ENCODE measurements around the gene DCUN1D2. TPM values are rescaled to one million over a fixed set of nuclear protein-coding genes. Genes with fewer than 3 reads are reported as not detected.

Gene DCUN1D2
- total and polyA plus RNA-seq, 2 donors from 2014 or later, result 7.6 to 19.5 TPM

DNA sequence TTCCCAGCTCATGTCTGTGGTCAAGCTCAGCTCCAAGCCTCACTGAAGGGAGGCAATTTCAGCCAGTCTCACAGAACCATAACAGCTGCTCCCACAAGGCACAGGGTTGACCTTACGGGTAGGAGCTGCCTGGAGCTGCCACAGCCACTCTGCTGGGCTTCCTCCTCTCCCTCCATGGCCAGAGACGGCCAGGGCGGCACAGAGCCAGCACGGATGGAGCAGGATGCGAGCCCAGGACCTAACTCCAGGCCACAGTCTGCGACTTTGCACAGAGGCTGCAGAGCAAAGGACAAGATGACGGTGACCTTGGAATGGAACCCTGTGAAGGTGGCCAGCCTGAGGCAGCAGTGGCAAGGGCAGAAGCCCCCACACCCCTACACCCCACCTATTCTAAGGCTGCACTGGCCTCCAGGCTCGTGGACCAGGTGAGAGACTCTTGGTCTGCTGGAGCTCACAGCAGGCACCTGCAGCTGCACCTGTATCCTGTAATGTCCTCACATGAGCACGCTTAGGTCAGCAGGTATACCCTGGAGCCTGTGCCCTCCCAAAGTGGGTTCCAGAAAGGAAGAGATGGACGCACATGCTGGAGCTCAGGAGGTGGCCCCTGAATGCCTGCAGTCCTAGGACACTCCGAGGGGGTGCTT is 66.9 kb downstream of the DCUN1D2 start:
- H3K36me3 ChIP-seq (ENCODE audit: control insufficient read depth in 2 of 3, insufficient read depth in 3 of 3, low read length in 3 of 3), result no peaks in the 10 kb centered on the region
- H3K9ac ChIP-seq (ENCODE audit: low read length in 3 of 3), result no peak overlapping the region
- no peak overlapping the region for H3K4me3 ChIP-seq (ENCODE audit: low read length in 3 of 3)
- H3K27ac ChIP-seq (ENCODE audit: low read depth in 2 of 2, low read length in 2 of 2), result no peak overlapping the region
- FAIRE-seq (no peak), DNase-seq (no peak)
- no peaks in the 10 kb centered on the region for H3K9me3 ChIP-seq (ENCODE audit: control insufficient read depth in 2 of 3, insufficient read depth in 1 of 3, low read length in 3 of 3)
- intact Hi-C loops (cut with DNase I), result no loop called here
- H3K27me3 ChIP-seq (ENCODE audit: control insufficient read depth, insufficient read depth, low read length), result no peaks in the 10 kb centered on the region
- TF ChIP-seq, protein P1, sequence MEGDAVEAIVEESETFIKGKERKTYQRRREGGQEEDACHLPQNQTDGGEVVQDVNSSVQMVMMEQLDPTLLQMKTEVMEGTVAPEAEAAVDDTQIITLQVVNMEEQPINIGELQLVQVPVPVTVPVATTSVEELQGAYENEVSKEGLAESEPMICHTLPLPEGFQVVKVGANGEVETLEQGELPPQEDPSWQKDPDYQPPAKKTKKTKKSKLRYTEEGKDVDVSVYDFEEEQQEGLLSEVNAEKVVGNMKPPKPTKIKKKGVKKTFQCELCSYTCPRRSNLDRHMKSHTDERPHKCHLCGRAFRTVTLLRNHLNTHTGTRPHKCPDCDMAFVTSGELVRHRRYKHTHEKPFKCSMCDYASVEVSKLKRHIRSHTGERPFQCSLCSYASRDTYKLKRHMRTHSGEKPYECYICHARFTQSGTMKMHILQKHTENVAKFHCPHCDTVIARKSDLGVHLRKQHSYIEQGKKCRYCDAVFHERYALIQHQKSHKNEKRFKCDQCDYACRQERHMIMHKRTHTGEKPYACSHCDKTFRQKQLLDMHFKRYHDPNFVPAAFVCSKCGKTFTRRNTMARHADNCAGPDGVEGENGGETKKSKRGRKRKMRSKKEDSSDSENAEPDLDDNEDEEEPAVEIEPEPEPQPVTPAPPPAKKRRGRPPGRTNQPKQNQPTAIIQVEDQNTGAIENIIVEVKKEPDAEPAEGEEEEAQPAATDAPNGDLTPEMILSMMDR (IDR thresholded peaks at IDR 0.05; ENCODE audit: borderline replicate concordance, extremely low read depth, insufficient read depth), result no peak
- no peaks in the 10 kb centered on the region for H3K4me1 ChIP-seq (ENCODE audit: control insufficient read depth in 2 of 3, insufficient read depth in 2 of 3, low read depth in 1 of 3, low read length in 3 of 3)

DNA sequence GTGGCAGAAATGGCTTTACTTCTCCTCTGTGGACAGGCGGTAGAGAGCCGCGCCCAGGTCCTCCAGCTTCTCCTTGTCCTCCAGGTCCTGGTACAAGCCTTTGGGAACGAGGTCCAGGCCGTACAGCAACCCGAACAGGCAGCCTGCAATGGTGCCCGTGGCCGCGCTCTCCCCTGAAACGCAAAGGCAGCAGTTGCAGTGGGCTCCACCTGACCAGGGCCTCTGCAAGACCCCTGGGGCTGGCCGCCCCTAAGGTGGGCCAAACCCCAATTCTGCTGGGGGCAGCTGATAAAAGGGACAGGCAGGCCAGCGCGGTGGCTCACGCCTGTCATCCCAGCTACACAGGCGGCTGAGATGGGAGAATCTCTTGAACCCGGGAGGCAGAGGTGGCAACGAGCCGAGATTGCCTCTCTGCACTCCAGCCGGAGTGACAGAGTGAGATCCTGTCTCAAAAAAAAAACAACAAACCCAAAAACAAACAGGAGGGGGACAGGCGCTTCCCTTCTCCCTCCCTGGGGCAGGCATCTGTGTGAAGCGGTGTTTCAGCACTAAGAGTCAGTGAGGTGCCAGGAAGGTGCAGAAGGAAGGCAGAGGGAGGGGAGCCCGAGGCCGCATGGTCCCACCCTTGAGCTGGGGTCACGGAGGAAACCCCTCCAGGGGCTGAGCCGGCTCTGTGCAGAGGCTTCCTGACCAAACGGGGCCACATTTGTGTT is 67.5 kb downstream of the DCUN1D2 start:
- H3K4me1 ChIP-seq (ENCODE audit: control insufficient read depth in 2 of 3, insufficient read depth in 2 of 3, low read depth in 1 of 3, low read length in 3 of 3), result no peaks in the 10 kb centered on the region
- intact Hi-C loops (cut with DNase I), result no loop called here
- H3K27me3 ChIP-seq (ENCODE audit: control insufficient read depth, insufficient read depth, low read length), result no peaks in the 10 kb centered on the region
- no peak overlapping the region for H3K9ac ChIP-seq (ENCODE audit: low read length in 3 of 3)
- H3K4me3 ChIP-seq (ENCODE audit: low read length in 3 of 3), result no peak overlapping the region
- DNase-seq, result no peak
- TF ChIP-seq, protein P1 (IDR thresholded peaks at IDR 0.05; ENCODE audit: borderline replicate concordance, extremely low read depth, insufficient read depth), result no peak
- no peaks in the 10 kb centered on the region for H3K9me3 ChIP-seq (ENCODE audit: control insufficient read depth in 2 of 3, insufficient read depth in 1 of 3, low read length in 3 of 3)
- H3K27ac ChIP-seq (ENCODE audit: low read depth in 2 of 2, low read length in 2 of 2), result no peak overlapping the region
- H3K36me3 ChIP-seq (ENCODE audit: control insufficient read depth in 2 of 3, insufficient read depth in 3 of 3, low read length in 3 of 3), result no peaks in the 10 kb centered on the region
- FAIRE-seq, result no peak

DNA sequence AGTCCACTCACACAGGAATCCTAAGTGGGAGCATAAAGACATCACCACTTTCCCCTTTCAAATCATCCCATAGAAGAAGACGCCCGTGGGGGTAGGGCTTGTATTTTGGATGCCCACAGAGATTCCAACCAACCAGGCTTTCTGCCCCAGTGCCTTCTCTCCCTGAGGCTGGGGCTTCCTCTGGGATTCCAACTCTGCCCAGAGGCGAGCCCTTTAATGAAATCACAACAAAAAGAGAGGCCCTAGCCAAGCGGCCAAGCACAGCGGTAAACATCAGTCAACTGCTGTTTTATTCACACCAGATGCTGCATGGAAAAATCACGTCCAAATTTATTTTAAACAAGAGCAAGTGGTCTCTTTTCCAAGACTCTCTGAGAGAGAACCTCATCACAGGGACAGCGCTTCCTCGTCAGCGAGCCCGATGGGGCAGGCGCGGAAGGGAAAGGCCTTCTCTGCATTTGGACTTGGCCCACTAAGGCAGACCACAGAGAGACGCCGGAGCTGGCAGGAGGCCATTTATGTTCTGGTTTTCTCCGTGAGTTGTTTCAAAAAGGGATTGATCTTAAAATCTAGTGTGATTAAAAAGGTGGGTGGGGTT is 68.7 kb downstream of the DCUN1D2 start:
- no peak overlapping the region for H3K4me3 ChIP-seq (ENCODE audit: low read length in 3 of 3)
- no peak for FAIRE-seq
- H3K9me3 ChIP-seq (ENCODE audit: control insufficient read depth in 2 of 3, insufficient read depth in 1 of 3, low read length in 3 of 3), result no peaks in the 10 kb centered on the region
- H3K27me3 ChIP-seq (ENCODE audit: control insufficient read depth, insufficient read depth, low read length), result no peaks in the 10 kb centered on the region
- intact Hi-C loops (cut with DNase I), result no loop called here
- H3K27ac ChIP-seq (ENCODE audit: low read depth in 2 of 2, low read length in 2 of 2), result no peak overlapping the region
- H3K36me3 ChIP-seq (ENCODE audit: control insufficient read depth in 2 of 3, insufficient read depth in 3 of 3, low read length in 3 of 3), result no peaks in the 10 kb centered on the region
- H3K9ac ChIP-seq (ENCODE audit: low read length in 3 of 3), result no peak overlapping the region
- TF ChIP-seq, protein P1 (IDR thresholded peaks at IDR 0.05; ENCODE audit: borderline replicate concordance, extremely low read depth, insufficient read depth), result no peak
- DNase-seq, result peak in 3 of 5 donors; percentile 44 to 75 (median 46)
- H3K4me1 ChIP-seq (ENCODE audit: control insufficient read depth in 2 of 3, insufficient read depth in 2 of 3, low read depth in 1 of 3, low read length in 3 of 3), result no peaks in the 10 kb centered on the region
